MM.1S (cell line): ENCODE results near the gene LAMTOR1.

Experiments used
- DNase-seq: peaks from one replicate; pipeline ENCODE4 v3.0.0-alpha.2; 2015
- H2AFZ ChIP-seq: fragments of 300-600 bp; sonication (generic); 2 replicates; pipeline ENCODE4 v1.6.0; 2016; ENCODE audit warnings: antibody characterized with exemption, low read length
- H3F3A ChIP-seq: fragments of 300-600 bp; sonication (generic); 2 replicates; pipeline ENCODE4 v1.6.1; 2016; ENCODE audit warnings: mild to moderate bottlenecking, antibody characterized with exemption, low read length, moderate library complexity, mixed read lengths; ENCODE audit not compliant: insufficient read depth
- H3K27ac ChIP-seq: fragments of 300-600 bp; sonication (generic); 2 replicates; pipeline ENCODE4 v1.5.1; 2016; ENCODE audit warnings: mild to moderate bottlenecking, low read length
- H3K27me3 ChIP-seq: fragments of 300-600 bp; sonication (generic); replicated peaks from 2 replicates; pipeline ENCODE4 v1.6.0; 2016; ENCODE audit warnings: low read length; ENCODE audit not compliant: insufficient read depth
- H3K36me3 ChIP-seq: fragments of 300-600 bp; sonication (generic); replicated peaks from 2 replicates; pipeline ENCODE4 v1.6.1; 2016; ENCODE audit warnings: mild to moderate bottlenecking, low read length, mixed read lengths; ENCODE audit not compliant: insufficient read depth
- H3K4me1 ChIP-seq: fragments of 300-600 bp; sonication (generic); 2 replicates; pipeline ENCODE4 v1.6.1; 2016; ENCODE audit warnings: low read length, mixed read lengths
- H3K4me2 ChIP-seq: fragments of 300-600 bp; sonication (generic); 2 replicates; pipeline ENCODE4 v1.6.0; 2016; ENCODE audit warnings: low read depth, low read length
- H3K4me3 ChIP-seq: fragments of 300-600 bp; sonication (generic); 2 replicates; pipeline ENCODE4 v1.5.1; 2016; ENCODE audit warnings: low read length, mixed read lengths
- H3K79me2 ChIP-seq: fragments of 300-600 bp; sonication (generic); 2 replicates; pipeline ENCODE4 v1.6.1; 2016; ENCODE audit warnings: mixed run types, low read length, mixed read lengths
- H3K9ac ChIP-seq: fragments of 300-600 bp; sonication (generic); 2 replicates; pipeline ENCODE4 v1.6.1; 2016; ENCODE audit warnings: low read length, mixed read lengths
- H3K9me2 ChIP-seq: fragments of 300-600 bp; sonication (generic); replicated peaks from 2 replicates; pipeline ENCODE4 v1.6.1; 2016; ENCODE audit warnings: mild to moderate bottlenecking, low read length, mixed read lengths; ENCODE audit not compliant: insufficient read depth
- H3K9me3 ChIP-seq: fragments of 300-600 bp; sonication (generic); replicated peaks from 2 replicates; pipeline ENCODE4 v1.6.1; 2016; ENCODE audit warnings: mild to moderate bottlenecking, low read length, mixed read lengths; ENCODE audit not compliant: insufficient read depth
- H4K20me1 ChIP-seq: fragments of 300-600 bp; sonication (generic); 2 replicates; pipeline ENCODE4 v1.6.1; 2016; ENCODE audit warnings: mild to moderate bottlenecking, low read length, moderate library complexity, mixed read lengths; ENCODE audit not compliant: insufficient read depth
- EZH2 ChIP-seq: fragments of 300-600 bp; sonication (generic); optimal IDR thresholded peaks from 2 replicates; pipeline ENCODE3; 2017; ENCODE audit warnings: low read depth, mild to moderate bottlenecking, antibody characterized with exemption, low read length, mixed read lengths
- EZH2phosphoT487 ChIP-seq: fragments of 300-600 bp; sonication (generic); IDR thresholded peaks from 2 replicates; pipeline ENCODE4 v1.6.1; 2018; ENCODE audit warnings: antibody characterized with exemption, low read length
- TF ChIP-seq, protein P1 (sequence below): fragments of 300-600 bp; sonication (generic); IDR thresholded peaks from 2 replicates; pipeline ENCODE4 v1.5.1; 2016; ENCODE audit warnings: antibody characterized with exemption, low read length, mixed read lengths

LAMTOR1 gene

DNA sequence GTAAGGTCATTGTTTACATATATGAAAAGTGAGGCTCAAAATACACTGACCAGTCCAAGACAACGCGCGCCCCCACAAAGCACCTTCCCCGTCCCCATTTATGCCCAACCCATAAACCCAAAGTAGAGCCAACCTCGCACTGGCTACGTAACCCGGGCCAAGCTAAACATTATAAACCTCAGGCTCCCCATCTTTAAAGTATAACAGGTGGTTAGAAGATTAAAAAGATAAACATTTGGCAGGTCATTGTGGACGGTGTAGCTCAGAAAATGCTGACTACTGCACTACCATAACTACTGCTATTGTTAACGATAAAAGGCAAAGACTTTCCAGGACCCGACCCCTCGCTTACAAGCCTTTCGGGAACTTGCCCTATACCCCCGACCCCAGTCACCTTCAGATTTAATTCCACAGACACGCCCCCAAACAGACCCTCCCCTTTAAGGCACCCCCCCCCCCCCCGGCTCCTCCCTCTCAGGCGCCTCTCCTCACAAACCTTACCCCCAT lies 23.2 kb downstream of the LAMTOR1 start:
- H3K27me3 ChIP-seq: no peaks in the 10 kb centered on the region
- H3K4me3 ChIP-seq: peak overlapping the region; percentile 91
- H3K79me2 ChIP-seq: peaks cover 52% of the 10 kb centered on the region
- H3K9ac ChIP-seq: peak overlapping the region; percentile 79
- H3F3A ChIP-seq: peaks cover 16% of the 10 kb centered on the region
- H3K27ac ChIP-seq: peak overlapping the region; percentile 60; the same call in 1 of the 2 replicates
- H3K9me2 ChIP-seq: no peaks in the 10 kb centered on the region
- no peak for TF ChIP-seq EZH2phosphoT487
- TF ChIP-seq, protein P1, sequence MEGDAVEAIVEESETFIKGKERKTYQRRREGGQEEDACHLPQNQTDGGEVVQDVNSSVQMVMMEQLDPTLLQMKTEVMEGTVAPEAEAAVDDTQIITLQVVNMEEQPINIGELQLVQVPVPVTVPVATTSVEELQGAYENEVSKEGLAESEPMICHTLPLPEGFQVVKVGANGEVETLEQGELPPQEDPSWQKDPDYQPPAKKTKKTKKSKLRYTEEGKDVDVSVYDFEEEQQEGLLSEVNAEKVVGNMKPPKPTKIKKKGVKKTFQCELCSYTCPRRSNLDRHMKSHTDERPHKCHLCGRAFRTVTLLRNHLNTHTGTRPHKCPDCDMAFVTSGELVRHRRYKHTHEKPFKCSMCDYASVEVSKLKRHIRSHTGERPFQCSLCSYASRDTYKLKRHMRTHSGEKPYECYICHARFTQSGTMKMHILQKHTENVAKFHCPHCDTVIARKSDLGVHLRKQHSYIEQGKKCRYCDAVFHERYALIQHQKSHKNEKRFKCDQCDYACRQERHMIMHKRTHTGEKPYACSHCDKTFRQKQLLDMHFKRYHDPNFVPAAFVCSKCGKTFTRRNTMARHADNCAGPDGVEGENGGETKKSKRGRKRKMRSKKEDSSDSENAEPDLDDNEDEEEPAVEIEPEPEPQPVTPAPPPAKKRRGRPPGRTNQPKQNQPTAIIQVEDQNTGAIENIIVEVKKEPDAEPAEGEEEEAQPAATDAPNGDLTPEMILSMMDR: no peak
- TF ChIP-seq EZH2: no peak
- no peaks in the 10 kb centered on the region for H3K36me3 ChIP-seq
- H3K9me3 ChIP-seq: no peaks in the 10 kb centered on the region
- peak overlapping the region; percentile 75 for H3K4me2 ChIP-seq
- no peaks in the 10 kb centered on the region for H4K20me1 ChIP-seq
- no peak for DNase-seq
- H2AFZ ChIP-seq: peak overlapping the region; percentile 39; the same call in 1 of the 2 replicates
- peaks cover 31% of the 10 kb centered on the region for H3K4me1 ChIP-seq

DNA sequence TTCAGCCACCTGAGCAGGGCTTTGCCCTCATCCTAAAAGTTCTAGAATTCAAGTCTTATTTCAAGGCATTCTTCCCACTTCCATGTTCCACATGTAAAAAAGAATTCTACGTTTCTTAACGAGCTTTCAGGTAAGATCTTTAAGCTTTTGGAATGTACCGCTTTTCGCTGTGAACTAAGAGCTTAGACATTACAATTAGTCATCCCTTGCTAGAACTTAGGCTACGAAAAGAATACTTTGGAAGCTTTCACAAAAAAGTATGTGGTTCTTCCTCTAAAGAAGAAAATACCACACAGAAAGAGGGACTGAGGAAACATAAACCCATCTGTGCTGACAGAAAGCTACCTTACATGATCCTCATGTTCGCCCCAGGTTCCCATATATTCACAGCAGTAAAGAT lies 24.6 kb downstream of the LAMTOR1 start:
- Histone ChIP-seq H3K4me1 (peaks cover 33% of the 10 kb centered on the region), H2AFZ (no peak overlapping the region), H3K27ac (no peak overlapping the region), H3K9me3 (no peaks in the 10 kb centered on the region), H3K27me3 (no peaks in the 10 kb centered on the region), H3K4me3 (peak overlapping the region; percentile 91), H4K20me1 (no peaks in the 10 kb centered on the region), H3K36me3 (no peaks in the 10 kb centered on the region), H3K9me2 (no peaks in the 10 kb centered on the region), H3K79me2 (peaks cover 64% of the 10 kb centered on the region), H3K4me2 (peak overlapping the region; percentile 75), H3F3A (peaks cover 19% of the 10 kb centered on the region), H3K9ac (peak overlapping the region; percentile 79; the same call in 1 of the 2 replicates)
- no peak for DNase-seq
- no peak for TF ChIP-seq EZH2

DNA sequence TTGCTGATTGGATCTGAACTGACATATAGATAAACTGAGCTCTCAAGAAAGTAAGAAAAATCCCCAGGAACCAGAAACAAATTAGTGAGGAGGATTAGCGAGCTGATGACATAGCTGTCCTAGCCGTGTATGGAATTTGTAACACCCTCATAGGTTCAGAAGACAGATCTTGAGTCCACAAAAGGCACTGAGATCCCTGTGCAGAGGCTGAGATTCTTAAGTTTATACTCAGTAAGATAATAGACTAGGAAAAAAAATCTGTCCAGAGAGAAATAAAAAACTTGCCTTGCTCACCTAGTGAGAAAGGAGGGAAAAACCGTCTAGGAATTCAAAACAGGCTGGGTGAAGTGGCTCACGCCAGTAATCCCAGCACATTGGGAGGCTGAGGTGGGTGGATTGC lies 27.3 kb downstream of the LAMTOR1 start:
- no peak overlapping the region for H3K27ac ChIP-seq
- TF ChIP-seq EZH2 (no peak), EZH2phosphoT487 (no peak)
- TF ChIP-seq, protein P1: no peak

DNA sequence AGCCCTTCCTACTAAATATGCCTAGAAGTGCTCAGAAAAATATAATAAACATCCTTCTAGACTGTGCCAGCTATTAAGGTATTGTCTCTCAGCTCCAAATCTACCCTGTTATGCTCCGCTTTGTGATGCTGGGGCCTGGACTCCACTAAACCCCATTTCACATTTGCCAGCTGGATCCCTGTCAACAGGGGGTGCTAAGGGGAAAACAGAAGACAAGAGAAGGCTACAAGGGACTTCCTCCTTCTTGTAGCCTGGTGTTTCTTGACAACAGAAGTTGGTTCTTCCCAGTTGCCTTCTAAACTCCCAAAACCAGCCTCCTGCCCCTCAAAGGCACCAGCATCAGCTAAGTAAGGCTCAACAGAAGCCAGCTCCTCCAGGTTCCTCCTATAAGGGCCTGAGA lies 28.0 kb downstream of the LAMTOR1 start:
- no peaks in the 10 kb centered on the region for H3K36me3 ChIP-seq
- H3K79me2 ChIP-seq: peaks cover 98% of the 10 kb centered on the region
- no peak overlapping the region for H3K27ac ChIP-seq
- H3K9ac ChIP-seq: no peak overlapping the region
- peaks cover 47% of the 10 kb centered on the region for H3K4me1 ChIP-seq
- H4K20me1 ChIP-seq: peaks cover 4% of the 10 kb centered on the region; the same call in 1 of the 2 replicates
- peaks cover 30% of the 10 kb centered on the region for H3F3A ChIP-seq
- no peaks in the 10 kb centered on the region for H3K9me2 ChIP-seq
- TF ChIP-seq EZH2: no peak
- TF ChIP-seq, protein P1: no peak; the same call in 1 of the 2 replicates
- no peak overlapping the region for H2AFZ ChIP-seq
- no peak overlapping the region for H3K4me2 ChIP-seq
- no peaks in the 10 kb centered on the region for H3K9me3 ChIP-seq
- DNase-seq: no peak
- no peak overlapping the region for H3K4me3 ChIP-seq
- H3K27me3 ChIP-seq: no peaks in the 10 kb centered on the region

More for the DNA sequence above, 27.3 kb downstream of the LAMTOR1 start:
- Histone ChIP-seq H3K9me2 (no peaks in the 10 kb centered on the region), H3K79me2 (peaks cover 92% of the 10 kb centered on the region), H3K4me1 (peaks cover 41% of the 10 kb centered on the region), H2AFZ (no peak overlapping the region), H3K36me3 (no peaks in the 10 kb centered on the region), H4K20me1 (no peaks in the 10 kb centered on the region; the same call in 1 of the 2 replicates), H3F3A (peaks cover 23% of the 10 kb centered on the region), H3K9me3 (no peaks in the 10 kb centered on the region), H3K9ac (no peak overlapping the region), H3K4me2 (no peak overlapping the region), H3K27me3 (no peaks in the 10 kb centered on the region), H3K4me3 (no peak overlapping the region)
- no peak for DNase-seq
